ENCODE results near the gene OR2V2.

OR2V2 gene

GRCh38 chr5:181189962-181190710, 42.8 kb downstream of the OR2V2 start:
- DNase-seq (ENCODE audit: low read depth, low spot score), result no peak

- DNase-seq (ENCODE audit: low read depth, low spot score), result no peak
These were observed 43.5 kb downstream of the OR2V2 start for GRCh38 chr5:181190711-181191525.

- peak; percentile 64 for DNase-seq (ENCODE audit: low read depth, low spot score)
These were observed 44.3 kb downstream of the OR2V2 start for GRCh38 chr5:181191526-181192336.

GRCh38 chr5:181192337-181193046, 45.1 kb downstream of the OR2V2 start:
- DNase-seq (ENCODE audit: low read depth, low spot score), result no peak

GRCh38 chr5:181193656-181194055, 46.3 kb downstream of the OR2V2 start:
- DNase-seq (ENCODE audit: low read depth, low spot score), result no peak

- DNase-seq (ENCODE audit: low read depth, low spot score), result no peak
These were observed 47.3 kb downstream of the OR2V2 start for GRCh38 chr5:181194489-181195248.

GRCh38 chr5:181195249-181195761, 47.9 kb downstream of the OR2V2 start:
- DNase-seq (ENCODE audit: low read depth, low spot score), result no peak

GRCh38 chr5:181197326-181197951, 50.1 kb downstream of the OR2V2 start:
- no peak for DNase-seq (ENCODE audit: low read depth, low spot score)

- DNase-seq (ENCODE audit: low read depth, low spot score), result no peak
These were observed 50.8 kb downstream of the OR2V2 start for GRCh38 chr5:181198106-181198685.

GRCh38 chr5:181198905-181199519, 51.6 kb downstream of the OR2V2 start:
- no peak for DNase-seq (ENCODE audit: low read depth, low spot score)

- no peak for DNase-seq (ENCODE audit: low read depth, low spot score)
These were observed 52.7 kb downstream of the OR2V2 start for GRCh38 chr5:181199881-181200638.

- no peak for DNase-seq (ENCODE audit: low read depth, low spot score)
These were observed 53.4 kb downstream of the OR2V2 start for GRCh38 chr5:181200816-181201215.

- no peak for DNase-seq (ENCODE audit: low read depth, low spot score)
These were observed 55.8 kb downstream of the OR2V2 start for GRCh38 chr5:181203093-181203711.

- no peak for DNase-seq (ENCODE audit: low read depth, low spot score)
These were observed 56.4 kb downstream of the OR2V2 start for GRCh38 chr5:181203777-181204112.

- no peak for DNase-seq (ENCODE audit: low read depth, low spot score)
These were observed 56.9 kb downstream of the OR2V2 start for GRCh38 chr5:181204113-181204825.

GRCh38 chr5:181204826-181205760, 57.7 kb downstream of the OR2V2 start, which contains the start of gene TRIM7:
TRIM7 (minus strand) TSS chr5:181205196; CDS start chr5:181205110, 86 bp downstream.
- DNase-seq (ENCODE audit: low read depth, low spot score), result no peak

Data from iPS DF 19.7 (cell line).